Astrocyte (in vitro differentiated cells and primary cell): ENCODE measurements around the gene TMEM44. TPM values are rescaled to one million over a fixed set of nuclear protein-coding genes. Genes with fewer than 3 reads are reported as not detected.

Source experiments
- DNase-seq: peaks from one replicate; pipeline ENCODE4 v3.0.0-alpha.2; 2010; ENCODE audit warnings: low read depth
- FAIRE-seq: peaks from 2 replicates; lab custom pipeline; 2011; peaks lifted over from hg19 to GRCh38; lab: Jason Lieb, UNC
- H2AFZ ChIP-seq: 2 replicates; pipeline ENCODE4 v1.6.0; 2012; ENCODE audit warnings: low read depth, low read length, inconsistent platforms
- H3K27ac ChIP-seq: 2 replicates; pipeline ENCODE4 v1.5.1; 2011; ENCODE audit warnings: low read depth, low read length, inconsistent platforms
- H3K27me3 ChIP-seq: 2 replicates; pipeline ENCODE4 v1.6.0; 2011; ENCODE audit warnings: low read length, inconsistent platforms; ENCODE audit not compliant: insufficient read depth
- H3K36me3 ChIP-seq: 2 replicates; pipeline ENCODE4 v1.5.1; 2011; ENCODE audit warnings: low read length, inconsistent platforms; ENCODE audit not compliant: insufficient read depth
- H3K4me1 ChIP-seq: 2 replicates; pipeline ENCODE4 v1.5.1; 2011; ENCODE audit warnings: low read length, inconsistent platforms; ENCODE audit not compliant: insufficient read depth
- H3K4me2 ChIP-seq: 2 replicates; pipeline ENCODE4 v1.6.0; 2012; ENCODE audit warnings: low read length, inconsistent platforms
- H3K4me3 ChIP-seq: 2 replicates; pipeline ENCODE4 v1.5.1; 2011; ENCODE audit warnings: low read depth, mild to moderate bottlenecking, low read length, inconsistent platforms; ENCODE audit not compliant: insufficient read depth
- H3K79me2 ChIP-seq: 2 replicates; pipeline ENCODE4 v1.6.0; 2012; ENCODE audit warnings: mild to moderate bottlenecking, low read length, inconsistent platforms; ENCODE audit not compliant: insufficient read depth
- H3K9ac ChIP-seq: 2 replicates; pipeline ENCODE4 v1.6.0; 2012; ENCODE audit warnings: mild to moderate bottlenecking, low read length, inconsistent platforms
- H3K9me3 ChIP-seq: 2 replicates; pipeline ENCODE4 v1.5.1; 2012; ENCODE audit warnings: low read depth, mild to moderate bottlenecking, low read length, inconsistent platforms; ENCODE audit not compliant: insufficient read depth
- H4K20me1 ChIP-seq: 2 replicates; pipeline ENCODE4 v1.6.0; 2012; ENCODE audit warnings: low read length, inconsistent platforms; ENCODE audit not compliant: insufficient read depth
- H3K27ac Mint-ChIP-seq: one replicate; pipeline ENCODE4 v1.8.0; 2021; ENCODE audit warnings: mild to moderate bottlenecking, mixed read lengths; ENCODE audit not compliant: unreplicated experiment
- H3K27me3 Mint-ChIP-seq: one replicate; pipeline ENCODE4 v1.8.0; 2021; ENCODE audit warnings: low read depth, mixed read lengths; ENCODE audit not compliant: unreplicated experiment
- H3K36me3 Mint-ChIP-seq: one replicate; pipeline ENCODE4 v1.8.0; 2021; ENCODE audit warnings: low read depth, mixed read lengths; ENCODE audit not compliant: unreplicated experiment
- H3K4me1 Mint-ChIP-seq: one replicate; pipeline ENCODE4 v1.8.0; 2021; ENCODE audit warnings: low read depth, mixed read lengths; ENCODE audit not compliant: unreplicated experiment
- H3K4me3 Mint-ChIP-seq: one replicate; pipeline ENCODE4 v1.8.0; 2021; ENCODE audit warnings: mild to moderate bottlenecking, moderate library complexity, mixed read lengths; ENCODE audit not compliant: unreplicated experiment
- H3K9me3 Mint-ChIP-seq: one replicate; pipeline ENCODE4 v1.8.0; 2021; ENCODE audit warnings: mild to moderate bottlenecking, mixed read lengths; ENCODE audit not compliant: unreplicated experiment
- CTCF ChIP-seq: IDR thresholded peaks from 2 replicates; pipeline ENCODE4 v1.5.1; 2011; ENCODE audit warnings: low read depth, mild to moderate bottlenecking, inconsistent platforms, low read length, moderate library complexity; ENCODE audit not compliant: insufficient read depth
- EZH2 ChIP-seq: IDR thresholded peaks from 2 replicates; pipeline ENCODE4 v1.6.1; 2012; ENCODE audit warnings: mild to moderate bottlenecking, low read length, inconsistent platforms; ENCODE audit not compliant: insufficient read depth
- total RNA-seq: library from RNA; stranded (reverse); gene quantifications from 2 replicates; pipeline ENCODE4 v1.2.1, GENCODE V29; 2021

The TMEM44 gene
- total RNA-seq, 1 donor from 2014 or later: 9.8 TPM

GRCh38 chr3:194571491-194572142, 61.6 kb downstream of the TMEM44 start:
- DNase-seq (peak; percentile 19), FAIRE-seq (no peak)
- peak overlapping the region; percentile 78 for H3K9ac ChIP-seq
- peak overlapping the region; percentile 35 for H2AFZ ChIP-seq
- no peaks in the 10 kb centered on the region for H3K9me3 Mint-ChIP-seq
- no peaks in the 10 kb centered on the region for H3K27me3 ChIP-seq
- no peaks in the 10 kb centered on the region for H3K36me3 Mint-ChIP-seq
- H3K27ac ChIP-seq: peak overlapping the region; percentile 80
- H3K79me2 ChIP-seq: no peaks in the 10 kb centered on the region
- peak overlapping the region; percentile 9 for H3K4me3 ChIP-seq
- H3K9me3 ChIP-seq: no peaks in the 10 kb centered on the region
- H3K27me3 Mint-ChIP-seq: no peaks in the 10 kb centered on the region
- peak overlapping the region; percentile 25 for H3K4me3 Mint-ChIP-seq
- H3K4me2 ChIP-seq: peak overlapping the region; percentile 53
- no peaks in the 10 kb centered on the region for H3K36me3 ChIP-seq
- peaks cover 43% of the 10 kb centered on the region for H3K4me1 ChIP-seq
- TF ChIP-seq CTCF (no peak), EZH2 (no peak)
- H3K4me1 Mint-ChIP-seq: peaks cover 38% of the 10 kb centered on the region
- peak overlapping the region; percentile 96 for H3K27ac Mint-ChIP-seq
- H4K20me1 ChIP-seq: no peaks in the 10 kb centered on the region

- Mint-ChIP-seq H3K4me1 (peaks cover 40% of the 10 kb centered on the region), H3K4me3 (no peak overlapping the region), H3K9me3 (no peaks in the 10 kb centered on the region), H3K27ac (no peak overlapping the region), H3K27me3 (no peaks in the 10 kb centered on the region), H3K36me3 (no peaks in the 10 kb centered on the region)
- H2AFZ ChIP-seq: no peak overlapping the region
- FAIRE-seq: no peak
- no peak overlapping the region for H3K27ac ChIP-seq
- no peaks in the 10 kb centered on the region for H3K9me3 ChIP-seq
- no peaks in the 10 kb centered on the region for H3K79me2 ChIP-seq
- no peak for TF ChIP-seq CTCF
- TF ChIP-seq EZH2: no peak
- H3K4me3 ChIP-seq: no peak overlapping the region
- H3K9ac ChIP-seq: no peak overlapping the region
- no peaks in the 10 kb centered on the region for H3K36me3 ChIP-seq
- H4K20me1 ChIP-seq: no peaks in the 10 kb centered on the region
- no peak for DNase-seq
- peaks cover 43% of the 10 kb centered on the region for H3K4me1 ChIP-seq
- H3K27me3 ChIP-seq: no peaks in the 10 kb centered on the region
- no peak overlapping the region for H3K4me2 ChIP-seq
These were observed 62.3 kb downstream of the TMEM44 start for GRCh38 chr3:194570898-194571297.

GRCh38 chr3:194570235-194570634, 63.0 kb downstream of the TMEM44 start:
- Histone ChIP-seq H3K36me3 (no peaks in the 10 kb centered on the region), H3K4me1 (peaks cover 40% of the 10 kb centered on the region), H3K4me2 (no peak overlapping the region), H3K9me3 (no peaks in the 10 kb centered on the region), H3K27me3 (no peaks in the 10 kb centered on the region), H3K9ac (no peak overlapping the region), H3K4me3 (no peak overlapping the region), H3K79me2 (no peaks in the 10 kb centered on the region), H4K20me1 (no peaks in the 10 kb centered on the region), H2AFZ (no peak overlapping the region), H3K27ac (no peak overlapping the region)
- FAIRE-seq: no peak
- H3K36me3 Mint-ChIP-seq: no peaks in the 10 kb centered on the region
- H3K4me1 Mint-ChIP-seq: peaks cover 44% of the 10 kb centered on the region
- peak overlapping the region; percentile 58 for H3K27ac Mint-ChIP-seq
- no peaks in the 10 kb centered on the region for H3K27me3 Mint-ChIP-seq
- H3K4me3 Mint-ChIP-seq: no peak overlapping the region
- DNase-seq: no peak
- no peaks in the 10 kb centered on the region for H3K9me3 Mint-ChIP-seq
- no peak for TF ChIP-seq EZH2
- TF ChIP-seq CTCF: no peak
